Heart left ventricle (tissue), 16 donors: Measurements from ENCODE around the gene ADAMTSL5. TPM values are rescaled to one million over a fixed set of nuclear protein-coding genes. Genes with fewer than 3 reads are reported as not detected.

Experiments used
- ATAC-seq, 4 donors: fragments of 200-7000 bp; cut with Tn5 transposase; one replicate each; pipeline ENCODE4 v1.9.1; 2020 to 2022; ENCODE audit warnings: moderate library complexity in 4 of 4, mild to moderate bottlenecking in 3 of 4, moderate number of reproducible peaks in 1 of 4
- DNase-seq, 5 donors: peaks; one replicate each; pipeline ENCODE4 v3.0.0-alpha.2; 2020
- H3K27ac ChIP-seq, 12 donors: fragments of 200-600 bp; sonication (generic) in 4 of 12; one replicate each; pipeline versions ENCODE4 v1.5.0 to v1.8.0; 2016 to 2022; ENCODE audit warnings: mild to moderate bottlenecking in 2 of 12
- H3K27me3 ChIP-seq, 9 donors: fragments of 200-600 bp; sonication (generic) in 2 of 9; one replicate each; pipeline versions ENCODE4 v1.5.1 to v1.8.0; 2016 to 2022; ENCODE audit warnings: mild to moderate bottlenecking in 3 of 9
- H3K36me3 ChIP-seq, 9 donors: fragments of 200-600 bp; sonication (generic) in 2 of 9; one replicate each; pipeline versions ENCODE4 v1.5.0 to v1.8.0; 2018 to 2022; ENCODE audit warnings: mild to moderate bottlenecking in 2 of 9
- H3K4me1 ChIP-seq, 12 donors: fragments of 200-600 bp; sonication (generic) in 4 of 12; one replicate each; pipeline versions ENCODE4 v1.5.0 to v1.8.0; 2016 to 2022; ENCODE audit warnings: mild to moderate bottlenecking in 3 of 12
- H3K4me3 ChIP-seq, 12 donors: fragments of 200-600 bp; sonication (generic) in 4 of 12; one replicate each; pipeline versions ENCODE4 v1.5.0 to v1.8.0; 2017 to 2022; ENCODE audit warnings: mild to moderate bottlenecking in 9 of 12, moderate library complexity in 4 of 12
- H3K9me3 ChIP-seq, 12 donors: fragments of 200-600 bp; sonication (generic) in 4 of 12; one replicate each; pipeline versions ENCODE4 v1.5.0 to v1.8.0; 2016 to 2022; ENCODE audit warnings: mild to moderate bottlenecking in 1 of 12
- POLR2A ChIP-seq, 2 donors: fragments of 450-650 bp; IDR thresholded peaks; one replicate each; pipeline ENCODE4 v1.6.1; 2017; ENCODE audit warnings: antibody characterized with exemption in 2 of 2, mild to moderate bottlenecking in 2 of 2, moderate library complexity in 2 of 2
- WGBS, 4 donors: extraction: QIAGEN DNeasy Blood & Tissue Kit in 2 of 4; methylation state at CpG; one replicate each; pipeline versions ENCODE4 v1.1.5 to v1.1.7; 2013 to 2018; 5-methylcytosine and 5-hydroxymethylcytosine counted together
- intact Hi-C, 10 donors: fragments of 100-400 bp; cut with DNase I; formaldehyde crosslinking; loops; one replicate each; pipeline versions ENCODE4 v1.11.1 to v1.14.2; 2022
- polyA plus RNA-seq, 2 donors: library from polyadenylated mRNA; stranded (reverse); fragments of 200-250 nt; gene quantifications; one replicate each; pipeline ENCODE4 v1.2.3, GENCODE V29; 2013
- total RNA-seq, 9 donors: library from RNA; depleted of rRNA in 2 of 9; stranded (reverse); fragments of >200 nt in 2 of 9; fragmentation: NEBNext Ultra II Directional in 3 of 9; extraction: Animal tissue kit (Norgen Biotek cat#: 25700) in 3 of 9; gene quantifications; one replicate each; pipeline versions ENCODE4 v1.1.0 to v1.2.4, GENCODE V29; 2016 to 2023
- TF ChIP-seq, protein P1 (sequence below), 12 donors: fragments of 200-600 bp; sonication (generic) in 4 of 12; IDR thresholded peaks; one replicate each; pipeline versions ENCODE4 v1.5.0 to v1.8.0; 2018 to 2022; ENCODE audit warnings: antibody characterized with exemption in 12 of 12, mild to moderate bottlenecking in 5 of 12
- donor health status: ischemic (EF 13 %, LVEDD 7.1; RV severe dilation, severe dysfunction).
- donor health status: healthy with polysubstance abuse.
- donor health status: DM: no; HTN: yes; CAD: no.
- donor health status: DM: no; HTN: no; CAD: no.
- donor health status: ischemic (EF 25% LVEDD 6.9; RV normal size, moderate dysfunction).
- donor health status: ischemic (EF 25% LVEDD 5.7; RV mildly dilated, moderate dysfunction).
- donor health status: healthy.
- donor health status: DM: yes; HTN: yes; CAD: no.
- donor health status: ischemic (EF 35%, LVEDD 5.7; RV mildly dilated, moderate dysfunction).
- donor health status: nonischemic (EF 11% LVEDD 7.7; RV severe dilation, severe dysfunction).
- donor health status: DM: yes; HTN: yes; CAD: no.
- donor health status: PGD.
- donor health status: ischemic (EF 29% LVEDD 5.4; RV normal size, mild dysfunction).
- donor health status: nonischemic (EF 23%, LVEDD 6.1; RV moderate dilation, normal function).

ADAMTSL5 gene
- total and polyA plus RNA-seq, 11 donors = 20.8 to 53.6 (median 30.2) TPM

- WGBS, 4 donors = 89 to 94% (median 92%) methylated on average over 24 to 26 of the region's 26 CpGs
- TF ChIP-seq, protein P1, sequence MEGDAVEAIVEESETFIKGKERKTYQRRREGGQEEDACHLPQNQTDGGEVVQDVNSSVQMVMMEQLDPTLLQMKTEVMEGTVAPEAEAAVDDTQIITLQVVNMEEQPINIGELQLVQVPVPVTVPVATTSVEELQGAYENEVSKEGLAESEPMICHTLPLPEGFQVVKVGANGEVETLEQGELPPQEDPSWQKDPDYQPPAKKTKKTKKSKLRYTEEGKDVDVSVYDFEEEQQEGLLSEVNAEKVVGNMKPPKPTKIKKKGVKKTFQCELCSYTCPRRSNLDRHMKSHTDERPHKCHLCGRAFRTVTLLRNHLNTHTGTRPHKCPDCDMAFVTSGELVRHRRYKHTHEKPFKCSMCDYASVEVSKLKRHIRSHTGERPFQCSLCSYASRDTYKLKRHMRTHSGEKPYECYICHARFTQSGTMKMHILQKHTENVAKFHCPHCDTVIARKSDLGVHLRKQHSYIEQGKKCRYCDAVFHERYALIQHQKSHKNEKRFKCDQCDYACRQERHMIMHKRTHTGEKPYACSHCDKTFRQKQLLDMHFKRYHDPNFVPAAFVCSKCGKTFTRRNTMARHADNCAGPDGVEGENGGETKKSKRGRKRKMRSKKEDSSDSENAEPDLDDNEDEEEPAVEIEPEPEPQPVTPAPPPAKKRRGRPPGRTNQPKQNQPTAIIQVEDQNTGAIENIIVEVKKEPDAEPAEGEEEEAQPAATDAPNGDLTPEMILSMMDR (IDR thresholded peaks at IDR 0.05) = no peak
- no peak for TF ChIP-seq POLR2A (IDR thresholded peaks at IDR 0.05)
- H3K27ac ChIP-seq = peak overlapping the region in 6 of 12 donors; percentile 23 to 60 (median 49)
- H3K27me3 ChIP-seq = peaks cover 1 to 38% (median 26%) of the 10 kb centered on the region in 9 donors
- ATAC-seq (no peak), DNase-seq (peak in 4 of 5 donors; percentile 10 to 53 (median 14))
- no peak overlapping the region for H3K4me3 ChIP-seq
- H3K4me1 ChIP-seq = peaks cover 12 to 61% (median 45%) of the 10 kb centered on the region in 12 donors
- intact Hi-C loops = no loop called here
- peaks cover 0 to 33% (median 3%) of the 10 kb centered on the region in 9 donors for H3K36me3 ChIP-seq
- no peaks in the 10 kb centered on the region for H3K9me3 ChIP-seq
These were observed 38.0 kb downstream of the ADAMTSL5 start for GRCh38 chr19:1474765-1475351.

DNA sequence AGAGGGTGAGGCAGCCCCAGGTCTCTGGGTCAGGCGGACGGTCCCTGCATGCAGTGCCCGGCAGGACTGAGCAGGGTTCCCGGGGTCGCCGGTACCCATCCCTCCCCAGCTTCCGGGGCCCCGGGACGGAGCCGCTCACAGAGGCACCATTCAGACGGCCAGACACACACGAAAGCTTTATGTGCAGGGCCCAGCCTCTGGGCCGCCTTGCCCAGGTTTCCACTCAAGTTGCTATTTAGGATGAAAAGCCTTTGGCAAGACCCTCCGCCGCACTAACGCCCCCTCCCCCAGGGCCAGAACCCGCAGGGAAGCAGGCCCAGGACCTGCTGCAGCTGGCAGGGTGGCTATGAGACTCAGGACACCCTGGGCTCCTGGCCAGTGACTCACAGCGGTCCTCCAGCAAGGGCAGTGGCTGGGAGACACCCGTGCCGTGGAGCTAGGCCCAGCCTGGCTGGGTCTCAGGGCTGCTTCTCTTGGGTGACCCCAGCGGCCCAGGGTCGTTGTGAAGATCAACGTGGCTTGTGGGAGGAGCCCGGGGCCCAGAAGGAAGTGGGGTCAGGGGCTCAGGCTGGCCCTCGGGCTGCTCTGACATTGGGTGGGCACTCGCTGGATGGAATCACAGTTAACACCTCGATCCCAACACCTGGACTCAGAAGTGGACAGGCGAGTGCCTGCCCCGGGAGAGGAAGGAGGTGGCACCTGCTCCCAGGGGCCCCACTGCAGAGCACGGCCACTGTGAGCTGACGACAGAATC lies 38.6 kb downstream of the ADAMTSL5 start:
- H3K27ac ChIP-seq = peak overlapping the region in 6 of 12 donors; percentile 23 to 60 (median 49)
- TF ChIP-seq POLR2A (IDR thresholded peaks at IDR 0.05) = no peak
- TF ChIP-seq, protein P1 (IDR thresholded peaks at IDR 0.05) = no peak
- intact Hi-C loops = no loop called here
- H3K4me3 ChIP-seq = no peak overlapping the region
- peak in 3 of 4 donors; percentile 12 to 47 (median 20) for ATAC-seq
- H3K27me3 ChIP-seq = peaks cover 6 to 43% (median 32%) of the 10 kb centered on the region in 9 donors
- peaks cover 0 to 33% (median 3%) of the 10 kb centered on the region in 9 donors for H3K36me3 ChIP-seq
- peaks cover 15 to 63% (median 42%) of the 10 kb centered on the region in 12 donors for H3K4me1 ChIP-seq
- DNase-seq = peak in 4 of 5 donors; percentile 14 to 71 (median 49)
- H3K9me3 ChIP-seq = no peaks in the 10 kb centered on the region
- WGBS, 4 donors = 69 to 78% (median 72%) methylated on average over 25 to 31 of the region's 31 CpGs

GRCh38 chr19:1473085-1473851 lies 39.6 kb downstream of the ADAMTSL5 start:
- DNase-seq = peak in 1 of 5 donors; percentile 16
- H3K27ac ChIP-seq = no peak overlapping the region
- WGBS, 4 donors = 65 to 77% (median 76%) methylated on average over 14 to 20 of the region's 20 CpGs
- no peak for TF ChIP-seq POLR2A (IDR thresholded peaks at IDR 0.05)
- TF ChIP-seq, protein P1 (IDR thresholded peaks at IDR 0.05) = no peak
- peaks cover 0 to 33% (median 3%) of the 10 kb centered on the region in 9 donors for H3K36me3 ChIP-seq
- H3K27me3 ChIP-seq = peaks cover 10 to 52% (median 35%) of the 10 kb centered on the region in 9 donors
- H3K9me3 ChIP-seq = no peaks in the 10 kb centered on the region
- intact Hi-C loops = no loop called here
- peaks cover 15 to 66% (median 43%) of the 10 kb centered on the region in 12 donors for H3K4me1 ChIP-seq
- H3K4me3 ChIP-seq = no peak overlapping the region
- no peak for ATAC-seq
